ENCODE measurements around the gene MTSS2. TPM values are rescaled to one million over a fixed set of nuclear protein-coding genes. Genes with fewer than 3 reads are reported as not detected.

Gene MTSS2
- total RNA-seq, 1 experiment from 2014 or later = 27.1 TPM

- Mint-ChIP-seq H3K27me3 (ENCODE audit: unreplicated experiment) (no peaks in the 10 kb centered on the region), H3K27ac (ENCODE audit: unreplicated experiment) (no peak overlapping the region), H3K9me3 (ENCODE audit: low read depth, unreplicated experiment) (no peaks in the 10 kb centered on the region), H3K4me3 (ENCODE audit: low read depth, unreplicated experiment) (peak overlapping the region; percentile 54), H3K36me3 (ENCODE audit: insufficient read depth, unreplicated experiment) (no peaks in the 10 kb centered on the region), H3K4me1 (ENCODE audit: low read depth, unreplicated experiment) (peaks cover 16% of the 10 kb centered on the region)
- no TSS peak for BruUV-seq (replicated peaks)
- intact Hi-C loops (cut with micrococcal nuclease; ENCODE audit: unreplicated experiment) = loop anchor here (5.0 to 10.0 kb wide), 5 partner anchors 49 to 489 kb away; no protein-coding TSS in a partner anchor
- no peak for DNase-seq
- TF ChIP-seq CTCF (IDR thresholded peaks at IDR 0.05; ENCODE audit: unreplicated experiment) = no peak
- CTCF ChIA-PET = interaction anchor here (0.6 to 4.2 kb wide), 7 partner anchors 80 to 313 kb away, joined by 3 to 33 read pairs (median 3); no protein-coding TSS in a partner anchor
These were observed 32.4 kb downstream of the MTSS2 start for GRCh38 chr16:70653406-70653805.

GRCh38 chr16:70652322-70652721 is 33.5 kb downstream of the MTSS2 start:
- Mint-ChIP-seq H3K4me3 (ENCODE audit: low read depth, unreplicated experiment) (no peak overlapping the region), H3K9me3 (ENCODE audit: low read depth, unreplicated experiment) (no peaks in the 10 kb centered on the region), H3K27me3 (ENCODE audit: unreplicated experiment) (no peaks in the 10 kb centered on the region), H3K27ac (ENCODE audit: unreplicated experiment) (no peak overlapping the region), H3K4me1 (ENCODE audit: low read depth, unreplicated experiment) (peaks cover 16% of the 10 kb centered on the region), H3K36me3 (ENCODE audit: insufficient read depth, unreplicated experiment) (no peaks in the 10 kb centered on the region)
- TF ChIP-seq CTCF (IDR thresholded peaks at IDR 0.05; ENCODE audit: unreplicated experiment) = no peak
- no peak for DNase-seq
- no TSS peak for BruUV-seq (replicated peaks)
- CTCF ChIA-PET = interaction anchor here (4.2 kb wide), 1 partner anchor 118 kb away, joined by 33 read pairs; no protein-coding TSS in a partner anchor
- intact Hi-C loops (cut with micrococcal nuclease; ENCODE audit: unreplicated experiment) = loop anchor here (5.0 to 10.0 kb wide), 5 partner anchors 48 to 488 kb away; no protein-coding TSS in a partner anchor

GRCh38 chr16:70651524-70651923 is 34.3 kb downstream of the MTSS2 start:
- no TSS peak for BruUV-seq (replicated peaks)
- no peaks in the 10 kb centered on the region for H3K9me3 Mint-ChIP-seq (ENCODE audit: low read depth, unreplicated experiment)
- H3K4me3 Mint-ChIP-seq (ENCODE audit: low read depth, unreplicated experiment) = no peak overlapping the region
- H3K4me1 Mint-ChIP-seq (ENCODE audit: low read depth, unreplicated experiment) = peaks cover 16% of the 10 kb centered on the region
- intact Hi-C loops (cut with micrococcal nuclease; ENCODE audit: unreplicated experiment) = loop anchor here (5.0 to 10.0 kb wide), 5 partner anchors 47 to 487 kb away; no protein-coding TSS in a partner anchor
- H3K27me3 Mint-ChIP-seq (ENCODE audit: unreplicated experiment) = no peaks in the 10 kb centered on the region
- TF ChIP-seq CTCF (IDR thresholded peaks at IDR 0.05; ENCODE audit: unreplicated experiment) = no peak
- CTCF ChIA-PET = interaction anchor here (4.2 kb wide), 1 partner anchor 119 kb away, joined by 33 read pairs; no protein-coding TSS in a partner anchor
- H3K27ac Mint-ChIP-seq (ENCODE audit: unreplicated experiment) = no peak overlapping the region
- H3K36me3 Mint-ChIP-seq (ENCODE audit: insufficient read depth, unreplicated experiment) = no peaks in the 10 kb centered on the region
- no peak for DNase-seq

GRCh38 chr16:70650216-70650615 is 35.6 kb downstream of the MTSS2 start:
- Mint-ChIP-seq H3K4me1 (ENCODE audit: low read depth, unreplicated experiment) (peaks cover 16% of the 10 kb centered on the region), H3K36me3 (ENCODE audit: insufficient read depth, unreplicated experiment) (no peaks in the 10 kb centered on the region), H3K4me3 (ENCODE audit: low read depth, unreplicated experiment) (no peak overlapping the region), H3K27ac (ENCODE audit: unreplicated experiment) (no peak overlapping the region), H3K27me3 (ENCODE audit: unreplicated experiment) (peaks cover 3% of the 10 kb centered on the region), H3K9me3 (ENCODE audit: low read depth, unreplicated experiment) (no peaks in the 10 kb centered on the region)
- TF ChIP-seq CTCF (IDR thresholded peaks at IDR 0.05; ENCODE audit: unreplicated experiment) = no peak
- DNase-seq = no peak
- CTCF ChIA-PET = no interaction called here
- intact Hi-C loops (cut with micrococcal nuclease; ENCODE audit: unreplicated experiment) = loop anchor here (5.0 to 10.0 kb wide), 5 partner anchors 45 to 485 kb away; no protein-coding TSS in a partner anchor
- BruUV-seq (replicated peaks) = no TSS peak
